Renal cortical epithelial cell (primary cell): Measurements from ENCODE around the gene MYOF. TPM values are rescaled to one million over a fixed set of nuclear protein-coding genes. Genes with fewer than 3 reads are reported as not detected.
A peak's percentile ranks its signal among the peaks of the same experiment; 100 is the strongest.
"Not testable (repeated sequence)": the region's sequence is repeated elsewhere in the genome, so short reads cannot be mapped to it uniquely, and the experiment has no call there.

Experiments
- DNase-seq: peaks from one replicate; pipeline ENCODE4 v3.0.0-alpha.2; 2011; ENCODE audit warnings: low read depth
- total RNA-seq: library from RNA; depleted of rRNA; stranded (reverse); fragments of >200 nt; gene quantifications from 2 replicates; pipeline ENCODE4 v1.2.3, GENCODE V29; 2014

MYOF gene
- total RNA-seq, 1 donor from 2014 or later, result 607 TPM

DNA sequence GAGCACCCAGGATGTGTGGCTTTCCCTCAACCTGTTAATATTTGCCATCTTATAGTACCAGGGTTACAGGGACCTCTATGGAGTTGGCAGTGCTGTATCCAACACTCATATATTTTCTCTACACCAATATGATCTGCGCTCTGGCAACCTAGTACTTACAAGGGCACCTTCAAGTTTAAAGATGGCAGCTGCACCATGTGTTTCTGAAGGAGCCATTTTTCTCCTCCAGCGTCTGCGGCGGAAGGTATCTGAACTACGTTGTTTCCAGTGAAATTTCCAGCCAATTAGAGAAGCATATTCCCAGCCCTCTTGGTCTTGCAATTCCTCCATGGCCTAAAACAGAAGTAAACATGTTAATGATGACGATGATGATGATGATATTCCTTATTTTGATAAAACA, 125.6 kb downstream of the MYOF start:
- no peak for DNase-seq

DNA sequence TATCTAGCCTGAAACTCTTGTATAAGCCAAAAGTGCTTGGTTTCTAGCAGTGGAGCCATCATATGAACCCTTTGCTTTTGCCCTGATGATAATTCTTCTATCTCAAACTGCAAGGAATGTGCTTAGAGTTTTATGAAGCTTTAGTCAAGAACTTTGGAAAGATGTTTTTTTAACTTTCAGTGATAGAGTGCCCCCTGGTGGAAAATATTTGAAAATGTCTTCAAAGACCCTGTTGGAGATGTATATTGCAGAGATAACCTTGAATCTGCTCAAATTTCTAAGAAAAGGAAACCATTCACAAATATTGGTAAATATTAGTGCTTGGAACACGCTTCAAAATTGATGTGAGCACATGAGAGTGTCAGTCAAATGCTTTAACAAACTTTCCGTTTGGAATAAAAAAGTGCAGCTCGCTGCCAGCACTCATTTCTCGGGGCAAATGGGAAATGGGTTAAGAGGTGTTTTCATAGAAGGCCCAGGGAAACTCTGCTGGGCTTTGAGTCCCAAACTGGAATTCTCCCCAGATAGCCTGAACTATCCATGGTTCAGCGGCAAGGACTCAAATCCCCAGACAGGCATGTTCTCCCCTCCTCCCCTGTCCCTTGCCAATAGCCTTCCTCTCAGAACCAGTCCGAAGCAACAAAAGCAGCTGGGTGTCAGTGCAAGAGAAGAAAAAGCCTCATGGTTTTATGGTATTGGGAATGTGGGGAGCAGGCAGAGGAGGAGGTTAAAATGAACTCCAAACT, 129.3 kb downstream of the MYOF start:
- DNase-seq, result peak; percentile 52

- DNase-seq, result no peak
Measured at GRCh38 chr10:93346694-93347093, 135.4 kb downstream of the MYOF start.

DNA sequence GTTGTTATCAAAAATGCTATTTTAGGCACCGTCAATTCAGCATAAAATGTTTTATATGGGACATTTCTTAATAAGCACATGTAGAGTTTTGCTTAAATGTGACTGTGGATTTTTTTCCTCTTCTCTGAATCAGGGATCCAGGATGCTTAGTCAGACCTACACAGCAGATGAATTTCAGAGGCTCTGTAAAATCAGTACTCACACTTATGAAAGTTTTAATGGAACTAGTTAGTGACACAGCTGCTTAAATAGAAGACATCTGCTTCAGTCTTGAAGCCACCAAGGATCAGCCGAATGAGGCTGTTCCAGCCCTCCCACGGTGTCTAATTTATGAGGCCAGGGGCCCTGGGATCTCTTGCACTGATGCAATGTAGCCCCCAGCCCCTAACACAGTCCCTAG, 136.0 kb downstream of the MYOF start:
- no peak for DNase-seq

DNA sequence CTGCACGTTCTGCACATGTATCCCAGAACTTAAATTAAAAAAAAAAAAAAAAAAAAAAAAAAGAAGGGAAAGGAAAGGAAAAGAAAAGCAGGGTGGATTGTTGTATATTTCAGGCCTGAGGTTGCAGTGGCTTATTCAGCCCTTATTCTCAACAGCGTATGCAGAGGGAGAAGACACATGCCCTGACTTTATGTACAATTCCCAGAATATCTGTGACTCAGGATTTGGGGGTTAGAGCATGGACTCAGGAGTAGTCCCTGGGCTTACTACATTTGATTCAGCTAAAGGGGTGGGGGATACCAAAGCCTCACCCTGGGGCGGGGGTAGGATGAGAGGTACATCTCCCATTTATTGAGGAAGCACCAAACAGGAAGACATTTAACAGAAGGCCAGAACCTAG, 137.4 kb downstream of the MYOF start:
- no peak for DNase-seq

DNA sequence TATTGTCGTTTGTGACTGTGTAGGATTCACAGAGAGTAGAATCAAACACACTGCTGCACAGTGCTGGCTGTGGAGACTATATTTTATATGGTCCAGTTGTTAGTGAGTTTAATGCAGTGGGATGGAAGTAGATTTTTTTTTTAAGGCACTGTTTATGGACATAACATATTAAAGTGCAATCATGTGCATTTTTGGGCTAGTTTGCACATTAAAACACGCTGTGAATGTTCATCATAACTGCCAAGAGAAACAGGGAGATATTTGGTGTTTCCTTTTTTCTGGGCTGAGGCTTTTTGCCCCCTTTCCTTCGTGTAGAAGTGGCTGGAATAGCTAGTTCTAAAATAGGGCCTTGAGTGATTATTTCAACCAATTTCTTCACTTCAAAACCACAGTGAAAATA, 139.2 kb downstream of the MYOF start:
- DNase-seq, result no peak

DNA sequence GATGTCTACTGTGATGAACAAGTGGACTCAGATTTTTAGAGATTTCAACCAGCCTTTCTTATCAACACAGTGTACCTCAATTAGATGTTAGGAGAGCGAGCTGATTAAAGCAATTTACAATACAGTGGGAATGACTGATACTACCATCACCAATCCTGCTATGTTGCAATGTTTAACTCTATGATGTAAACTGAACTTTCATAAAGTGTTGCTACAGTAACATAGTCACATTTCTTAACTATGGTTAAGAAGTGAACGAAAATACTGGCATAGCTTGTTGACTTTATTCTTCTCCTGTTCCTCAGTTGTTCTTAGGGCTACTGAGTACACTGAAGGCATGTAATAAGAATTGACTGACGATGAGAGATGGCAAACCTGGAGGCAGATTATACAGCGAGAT, 139.8 kb downstream of the MYOF start:
- no peak for DNase-seq

GRCh38 chr10:93337309-93337721, 144.8 kb downstream of the MYOF start:
- no peak for DNase-seq

GRCh38 chr10:93336678-93337077, 145.5 kb downstream of the MYOF start:
- DNase-seq, result no peak

- DNase-seq, result no peak
Measured at GRCh38 chr10:93336110-93336509, 146.0 kb downstream of the MYOF start.

DNA sequence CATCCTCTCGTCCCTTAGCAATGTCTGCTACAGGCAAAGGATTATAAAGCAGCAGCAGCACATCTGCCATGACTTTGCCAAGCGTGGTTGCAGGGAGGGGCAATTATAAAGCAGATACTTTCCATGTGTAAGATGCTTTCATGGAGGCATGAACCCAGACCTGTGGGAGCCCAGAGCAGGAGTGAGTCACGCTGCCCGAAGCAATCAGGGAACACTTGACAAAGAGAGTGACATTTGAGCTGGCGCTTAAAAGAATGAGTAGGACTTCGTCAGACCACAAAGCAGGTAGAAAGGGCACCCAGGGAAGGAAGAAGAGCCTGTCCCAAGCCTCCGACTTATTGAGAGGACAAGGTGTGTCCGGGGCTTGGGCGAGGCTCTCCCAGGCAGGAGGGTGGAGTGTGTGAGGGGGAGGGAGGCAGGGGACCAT, 147.2 kb downstream of the MYOF start:
- DNase-seq, result peak; percentile 47

DNA sequence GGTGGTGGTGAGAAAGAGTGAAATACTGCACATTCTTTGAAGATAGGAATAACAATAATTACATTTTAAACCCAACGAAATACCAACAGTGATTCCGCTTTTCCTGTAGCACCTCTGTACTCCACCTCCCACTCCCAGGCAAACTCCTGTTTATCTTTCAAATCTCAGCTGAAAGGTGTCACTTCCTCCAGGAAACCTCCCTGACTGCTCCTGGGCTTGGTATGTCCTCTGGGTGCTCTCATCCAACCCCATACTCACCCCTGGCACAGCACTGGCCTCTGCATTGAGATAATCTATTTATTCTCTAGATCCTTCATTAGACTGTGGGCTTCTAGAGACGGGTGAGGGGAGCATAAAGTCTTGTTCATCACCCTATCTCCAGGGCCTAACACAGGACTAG, 148.0 kb downstream of the MYOF start:
- DNase-seq, result no peak

- DNase-seq, result no peak
Measured at GRCh38 chr10:93333278-93333978, 148.7 kb downstream of the MYOF start.

DNA sequence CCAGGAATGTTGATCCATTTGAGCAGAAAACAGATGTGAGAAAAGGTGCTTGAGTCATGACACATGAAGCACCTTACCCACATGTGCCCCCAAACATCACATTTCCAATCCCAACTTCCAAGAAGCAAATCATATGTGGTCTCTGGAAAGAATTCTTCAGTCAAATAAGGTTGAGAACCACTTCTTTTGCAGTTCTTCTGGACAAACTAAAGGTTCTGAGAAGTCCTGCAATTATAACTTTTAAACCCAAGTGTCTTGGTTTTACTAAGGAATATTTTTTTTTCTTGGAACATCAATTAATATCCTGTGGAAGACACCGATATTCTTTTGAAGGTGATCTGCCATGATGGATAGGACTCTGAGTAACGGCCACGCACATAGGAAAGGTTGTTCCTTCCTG, 151.3 kb downstream of the MYOF start:
- no peak for DNase-seq

- no peak for DNase-seq
Measured at GRCh38 chr10:93319896-93320295, 162.2 kb downstream of the MYOF start.

DNA sequence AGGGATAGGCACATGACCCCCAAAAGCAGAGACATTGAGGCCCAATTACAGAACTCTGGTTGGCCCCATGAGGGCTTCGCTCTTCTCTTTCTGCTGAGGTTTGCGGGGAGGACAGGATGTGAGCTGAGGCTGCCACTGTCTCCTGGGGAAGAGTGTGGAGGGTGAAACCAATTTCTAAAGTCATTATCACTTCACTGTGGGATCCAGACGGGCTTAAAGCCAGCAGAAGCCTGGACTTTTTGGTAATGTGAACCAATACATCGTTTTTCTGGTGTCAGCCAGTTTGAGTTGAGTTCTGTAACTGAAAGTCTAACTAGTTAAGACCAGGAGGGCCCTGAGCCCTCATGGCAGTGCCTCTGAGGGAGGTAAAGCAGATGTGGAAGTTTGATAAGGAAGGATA, 163.0 kb downstream of the MYOF start:
- no peak for DNase-seq

DNA sequence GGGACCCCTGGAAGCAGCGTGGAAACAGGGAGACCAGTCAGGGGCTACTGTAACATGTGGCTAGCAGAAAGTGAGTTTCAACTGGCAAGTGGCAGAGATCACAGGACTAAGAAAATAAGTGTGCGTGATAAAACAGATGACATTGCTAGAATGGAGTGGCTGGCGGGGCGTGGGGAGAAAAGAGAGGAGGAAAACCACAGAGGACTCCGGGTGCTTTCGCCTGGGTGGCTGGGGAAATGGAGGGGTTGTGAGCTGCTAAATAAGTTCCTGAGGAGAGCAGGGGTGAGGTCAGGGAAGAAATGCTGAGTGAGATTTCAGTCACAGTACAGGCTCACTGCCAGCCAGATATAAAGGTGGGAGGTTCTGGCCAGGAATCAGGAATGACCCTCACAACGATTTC, 166.9 kb downstream of the MYOF start:
- no peak for DNase-seq

DNA sequence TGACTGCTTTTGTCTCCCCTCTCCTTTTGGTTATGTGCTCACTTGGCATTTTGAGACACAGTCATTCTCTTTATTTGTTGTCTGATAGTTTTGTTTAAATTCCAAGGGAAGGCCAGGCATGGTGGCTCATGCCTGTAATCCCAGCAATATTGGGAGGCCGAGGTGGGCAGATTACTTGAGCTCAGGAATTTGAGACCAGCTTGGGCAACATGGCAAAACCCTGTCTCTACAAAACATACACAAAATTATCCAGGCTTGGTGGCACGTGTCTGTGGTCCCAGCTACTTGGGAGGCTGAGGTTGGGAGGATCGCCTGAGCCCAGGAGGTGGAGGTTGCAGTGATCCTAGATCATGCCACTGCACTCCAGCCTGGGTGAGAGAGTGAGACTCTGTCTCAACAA, 167.5 kb downstream of the MYOF start:
- not testable (repeated sequence) for DNase-seq

DNA sequence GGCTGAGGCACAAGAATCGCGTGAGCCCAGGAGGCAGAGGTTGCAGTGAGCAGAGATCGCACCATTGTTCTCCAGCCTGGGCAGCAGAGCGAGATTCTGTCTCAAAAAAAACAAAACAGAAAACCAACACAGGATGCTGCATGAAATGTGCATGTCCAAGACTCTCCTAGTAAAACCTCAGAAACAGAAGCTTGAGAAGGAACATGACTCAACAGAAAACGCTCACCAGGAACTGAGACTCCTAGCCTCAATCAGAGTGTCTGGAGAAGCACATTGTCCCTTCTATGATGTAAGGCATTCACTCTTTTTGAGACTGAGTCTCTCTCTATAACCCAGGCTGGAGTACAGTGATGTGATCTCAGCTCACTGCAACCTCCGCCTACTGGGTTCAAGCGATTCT, 168.3 kb downstream of the MYOF start:
- DNase-seq, result no peak

- peak; percentile 27 for DNase-seq
Measured at GRCh38 chr10:93309062-93309461, 173.1 kb downstream of the MYOF start.

DNA sequence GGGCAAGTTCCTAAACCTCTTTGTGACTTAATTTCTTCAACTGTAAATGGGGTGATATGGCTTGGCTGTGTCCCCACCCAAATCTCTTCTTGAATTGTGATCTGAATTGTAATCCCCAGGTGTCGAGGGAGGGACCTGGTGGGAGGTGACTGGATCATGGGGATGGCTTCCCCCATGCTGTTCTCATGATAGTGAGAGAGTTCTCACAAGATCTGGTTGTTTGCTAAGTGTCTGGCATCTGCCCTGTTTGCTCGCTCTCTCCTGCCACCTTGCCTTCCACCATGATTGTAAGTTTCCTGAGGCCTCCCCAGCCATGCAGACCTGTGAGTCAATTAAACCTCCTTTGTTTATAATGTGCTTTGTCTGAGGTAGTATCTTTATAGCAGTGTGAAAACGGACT, 177.0 kb downstream of the MYOF start:
- no peak for DNase-seq

GRCh38 chr10:93300981-93301380, 181.2 kb downstream of the MYOF start:
- no peak for DNase-seq

DNA sequence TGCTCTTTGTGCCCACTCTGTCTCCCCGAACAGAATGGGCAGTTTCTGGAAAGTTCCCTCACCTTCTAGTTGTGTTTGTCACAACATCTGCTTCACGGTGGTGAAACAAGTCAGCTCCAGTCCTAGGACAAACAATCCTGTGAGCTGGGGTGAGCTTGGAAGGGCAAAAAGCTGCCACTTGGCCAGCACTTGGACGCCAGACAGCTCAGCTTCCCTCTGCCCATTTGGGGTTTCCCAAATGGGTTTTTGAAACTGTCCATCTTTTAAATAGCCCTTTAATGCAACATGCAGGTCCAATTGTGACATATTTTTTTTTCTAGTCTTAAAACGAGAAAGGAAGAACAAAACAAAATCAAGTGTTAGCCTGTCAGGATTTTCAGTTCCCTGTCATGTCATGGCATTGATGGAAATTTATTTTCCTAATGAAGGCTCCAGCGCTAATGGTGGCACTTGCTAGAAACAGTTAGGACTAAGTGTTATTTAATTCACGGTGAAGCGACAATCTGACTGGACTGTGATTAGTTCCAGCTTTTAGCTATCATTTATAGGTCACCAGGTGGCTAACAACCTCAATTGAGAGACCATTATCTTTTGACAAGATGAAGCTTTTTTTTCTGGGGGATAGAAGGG, 181.7 kb downstream of the MYOF start:
- DNase-seq, result no peak
